GM21825 (cell line): ENCODE data around the gene BST2.

Experiments
- ATAC-seq: cut with Tn5 transposase; IDR thresholded peaks from one replicate; pipeline ENCODE4 v1.9.1; 2021; ENCODE audit warnings: mild to moderate bottlenecking, moderate library complexity; ENCODE audit not compliant: unreplicated experiment

BST2 gene

GRCh38 chr19:17405250-17406045, at the start of gene BST2:
Gene BST2 (minus strand): TSS chr19:17405630. CDS start chr19:17405575, 55 bp downstream.
- peak; percentile 56 for ATAC-seq

- ATAC-seq, result no peak
These were observed 49.2 kb upstream of the BST2 start for GRCh38 chr19:17454576-17455071.

DNA sequence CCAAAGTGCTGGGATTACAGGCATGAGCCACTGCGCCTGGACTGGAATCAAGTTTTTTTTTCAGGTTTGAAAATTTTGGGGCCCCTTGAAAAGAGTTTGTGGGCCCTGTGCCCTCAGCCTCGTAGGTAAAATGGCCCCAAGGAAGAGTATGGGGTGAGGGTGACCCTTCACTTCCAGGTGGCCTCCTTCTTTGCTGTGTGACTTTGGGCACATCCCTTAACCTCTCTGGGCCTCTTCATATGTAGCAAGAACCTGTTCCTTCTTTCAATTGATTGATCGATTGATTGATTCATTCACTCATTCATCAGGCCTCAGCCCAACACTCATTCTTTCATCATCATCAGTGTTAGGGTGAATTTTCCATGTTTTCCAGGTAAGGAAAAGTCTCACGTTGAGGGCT, 46.4 kb upstream of the BST2 start:
- ATAC-seq, result no peak

- no peak for ATAC-seq
These were observed 45.0 kb upstream of the BST2 start for GRCh38 chr19:17450264-17451075.

DNA sequence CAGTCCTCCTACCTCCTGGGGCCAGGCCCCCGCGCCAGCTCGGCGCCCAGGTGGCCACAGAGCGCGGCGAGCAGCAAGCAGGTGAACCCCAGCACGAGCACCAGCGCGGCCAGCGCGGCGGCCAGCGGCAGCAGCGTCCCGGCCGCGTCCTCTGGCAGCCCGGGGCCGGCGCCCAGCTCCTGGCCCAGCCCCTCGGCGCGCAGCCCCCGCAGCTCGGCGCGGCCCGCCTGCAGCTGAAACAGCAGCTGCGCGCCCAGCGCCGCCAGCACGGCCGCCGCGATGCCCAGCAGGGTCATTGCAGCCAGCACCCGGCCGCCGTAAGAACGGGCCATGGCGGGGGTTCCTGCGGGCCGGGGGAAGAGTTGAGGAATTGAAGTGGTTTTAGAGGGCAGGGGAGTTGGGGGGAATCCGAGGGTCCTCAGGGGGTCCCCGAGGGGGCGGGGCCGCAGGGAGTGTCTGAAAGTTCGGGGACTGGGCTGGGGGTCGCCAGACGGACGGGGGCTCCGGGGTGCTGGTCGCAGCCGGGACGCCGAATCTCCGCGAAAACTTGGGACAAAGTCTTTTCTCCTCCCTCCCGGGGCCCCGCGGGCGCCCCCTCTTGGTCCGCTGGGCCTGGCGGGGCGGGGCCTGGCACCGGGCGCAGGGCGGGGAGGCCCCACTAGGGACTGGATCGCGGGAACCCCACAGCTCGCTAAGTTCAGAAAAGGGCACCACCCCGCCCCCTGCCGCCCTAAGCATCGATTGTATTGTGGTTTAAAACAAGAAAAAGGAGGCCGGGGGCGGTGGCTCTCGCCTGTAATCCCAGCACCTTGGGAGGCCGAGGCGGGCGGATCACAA, 42.9 kb upstream of the BST2 start, which contains the start of gene TMEM221:
Gene TMEM221 (minus strand): TSS at position 538 of the 837 bp plus-strand sequence. CDS start 206 bp downstream, at position 332.
- no peak for ATAC-seq

GRCh38 chr19:17447704-17448130, 42.3 kb upstream of the BST2 start:
- ATAC-seq, result no peak

GRCh38 chr19:17445526-17446165, 40.2 kb upstream of the BST2 start:
- ATAC-seq, result no peak

DNA sequence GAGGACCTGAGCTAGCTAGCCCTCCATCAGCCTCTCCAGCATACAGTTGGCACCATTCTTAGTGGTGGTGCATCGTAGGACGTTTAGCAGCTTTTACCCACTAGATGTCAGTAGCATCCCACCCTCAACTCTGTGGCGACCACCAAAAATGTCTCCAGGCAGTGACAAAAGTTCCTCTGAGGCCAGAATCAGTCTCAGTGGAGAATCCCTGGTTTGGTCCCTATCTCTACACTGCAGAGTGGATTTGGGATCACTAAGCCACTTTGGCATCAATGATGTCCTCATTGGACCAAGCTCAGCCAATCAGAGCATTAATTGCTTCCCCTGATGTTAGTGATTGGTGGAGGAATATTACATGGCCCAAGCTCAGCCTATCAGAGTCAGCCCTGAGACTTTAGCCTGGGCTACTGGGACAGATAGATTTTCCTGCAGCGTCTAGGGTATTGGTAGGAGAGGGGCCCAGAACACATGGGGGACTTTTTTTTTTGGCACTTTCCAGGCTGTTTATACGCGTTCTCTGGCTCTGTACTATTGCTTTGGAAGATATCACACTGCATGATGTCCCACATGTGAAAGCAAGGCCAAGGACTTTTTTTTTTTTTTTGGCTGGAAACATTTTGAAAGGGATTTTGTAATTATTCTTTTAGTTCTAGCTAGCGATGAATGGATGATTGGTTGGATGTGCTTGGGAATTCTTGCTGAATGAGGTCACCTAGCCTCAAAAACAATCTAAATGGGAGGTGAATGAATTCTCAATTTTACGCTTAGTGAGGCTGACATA, 36.0 kb upstream of the BST2 start:
- no peak for ATAC-seq

DNA sequence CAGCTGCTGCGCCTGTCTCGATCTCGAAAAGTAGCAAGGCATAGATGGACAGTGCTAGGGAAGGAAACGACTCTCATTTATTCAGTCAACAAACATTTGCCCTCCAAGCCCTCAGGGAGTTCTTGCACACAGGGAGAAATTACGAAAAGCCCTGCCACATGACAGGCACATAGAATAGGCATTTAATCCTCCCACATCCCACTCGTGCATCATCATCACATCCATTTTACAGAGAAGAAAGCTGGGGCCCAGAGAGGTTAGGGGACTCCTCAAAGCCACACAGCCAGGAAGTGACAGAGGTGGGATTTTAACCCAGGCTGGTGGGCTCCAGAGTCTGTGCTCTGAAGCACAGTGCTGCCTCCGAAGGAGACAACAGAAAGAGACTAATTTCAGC, 31.4 kb upstream of the BST2 start:
- ATAC-seq, result no peak

DNA sequence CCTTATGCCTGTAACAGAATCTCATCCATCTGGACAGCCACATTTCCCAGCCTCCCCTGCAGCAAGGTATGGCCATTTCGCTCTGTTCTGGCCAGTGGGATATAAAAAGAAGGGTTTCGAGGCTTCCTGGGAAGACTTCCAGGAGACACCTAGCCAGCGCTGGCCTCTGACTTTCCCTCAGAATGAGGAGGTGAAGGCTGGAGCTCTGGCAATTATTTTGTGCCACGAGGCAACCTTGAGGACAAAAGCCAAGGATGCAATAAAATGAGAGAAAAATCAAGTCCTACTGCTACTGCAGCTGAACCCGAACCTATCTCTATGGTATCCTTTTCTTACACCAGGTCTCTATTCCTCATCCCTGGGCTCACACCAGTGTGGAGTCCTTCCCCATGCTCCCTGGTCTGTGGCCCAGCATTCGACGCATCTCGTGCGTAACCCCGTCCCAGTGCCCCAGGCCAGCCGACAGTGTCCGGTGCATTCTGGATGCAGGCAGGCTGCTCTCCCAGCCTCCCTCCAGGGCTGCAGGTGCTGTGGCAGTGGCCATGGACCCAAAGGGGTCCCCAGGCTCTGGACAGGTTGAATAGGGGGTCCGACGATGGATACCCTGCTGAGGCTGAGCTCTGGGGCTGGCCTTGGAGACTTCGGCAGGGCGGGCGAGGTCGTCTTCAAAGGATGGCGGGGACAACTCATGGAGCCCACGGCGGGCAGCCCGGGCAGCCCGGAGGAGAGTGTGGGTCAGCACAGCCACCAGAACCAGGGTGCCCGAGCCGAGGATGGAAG, 30.9 kb upstream of the BST2 start:
- no peak for ATAC-seq

GRCh38 chr19:17435218-17435617, 29.8 kb upstream of the BST2 start:
- no peak for ATAC-seq

- no peak for ATAC-seq
These were observed 26.0 kb upstream of the BST2 start for GRCh38 chr19:17431417-17431816.

GRCh38 chr19:17429641-17430113, 24.2 kb upstream of the BST2 start:
- ATAC-seq, result no peak

DNA sequence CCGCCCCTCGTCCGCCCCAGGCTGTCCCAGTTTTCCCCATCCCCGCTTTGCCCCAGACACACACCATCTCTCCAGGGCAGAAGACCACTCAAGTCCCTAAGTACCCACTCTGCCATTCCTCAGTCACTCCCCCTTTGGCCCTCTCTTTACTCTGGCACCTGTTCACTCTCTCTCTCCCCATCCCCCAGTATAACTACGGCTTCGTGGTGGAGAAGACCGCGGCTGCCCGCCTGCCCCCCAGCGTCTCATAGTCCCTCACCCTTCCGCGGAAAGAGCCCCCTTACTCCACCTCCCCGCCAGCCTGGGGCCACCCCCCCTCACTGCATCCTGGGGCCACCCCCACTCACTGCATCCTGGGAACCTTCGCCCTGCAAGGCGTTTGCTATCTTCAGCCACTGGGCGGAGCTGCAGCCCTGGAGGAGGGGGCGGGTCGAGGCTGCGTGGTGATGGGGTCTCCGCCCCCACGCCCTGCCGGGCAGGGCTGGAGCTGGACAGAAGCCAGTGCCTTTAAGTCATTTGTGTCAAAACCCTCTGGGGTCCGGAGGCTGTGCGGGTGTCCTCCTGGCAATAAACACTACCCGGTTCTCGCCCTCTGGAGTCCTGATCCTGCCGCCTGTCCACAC, 19.4 kb upstream of the BST2 start:
- ATAC-seq, result no peak

GRCh38 chr19:17423429-17424208, 18.2 kb upstream of the BST2 start:
- ATAC-seq, result no peak

DNA sequence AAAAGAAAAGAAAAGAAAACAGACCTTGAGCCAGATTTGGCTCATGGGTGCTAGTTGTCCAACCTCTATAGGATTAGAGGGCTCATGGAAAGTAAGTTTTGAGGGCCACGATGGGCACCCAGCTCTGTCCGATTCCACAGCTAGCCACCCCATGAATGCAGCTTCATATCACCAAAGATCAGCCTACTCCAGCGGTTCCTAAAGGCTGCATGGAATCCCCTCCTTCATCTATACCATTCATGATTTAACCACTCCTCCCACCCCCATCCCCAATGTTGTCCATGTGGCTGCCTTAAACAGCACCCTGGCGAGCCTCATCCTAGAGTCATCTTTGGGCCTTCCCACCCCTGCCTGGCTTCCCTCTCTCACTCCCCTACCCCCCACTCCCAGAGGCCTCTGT, 16.5 kb upstream of the BST2 start:
- no peak for ATAC-seq

- peak; percentile 12 for ATAC-seq
These were observed 15.1 kb upstream of the BST2 start for GRCh38 chr19:17420475-17420924.
